Thoracic aorta (tissue), 2 donors: ENCODE measurements around the gene ATAT1. TPM values are rescaled to one million over a fixed set of nuclear protein-coding genes. Genes with fewer than 3 reads are reported as not detected.

Experiments used
- ATAC-seq: fragments of 150-250 bp; one replicate; pipeline ENCODE4 v1.8.0; 2017; ENCODE audit warnings: low read depth; ENCODE audit not compliant: insufficient number of reproducible peaks, low FRiP score
- DNase-seq: peaks from one replicate; pipeline ENCODE4 v3.0.0-alpha.2; 2020; ENCODE audit warnings: low spot score
- H3K27ac ChIP-seq, 2 donors: fragments of 200-600 bp; sonication (generic); 1 replicate in 1 of 2; 2 replicates in 1 of 2; pipeline ENCODE4 v1.5.1; 2016; ENCODE audit warnings: mild to moderate bottlenecking in 2 of 2, moderate library complexity in 2 of 2
- H3K27me3 ChIP-seq: fragments of 200-600 bp; sonication (generic); replicated peaks from 2 replicates; pipeline ENCODE4 v1.6.0; 2016; ENCODE audit warnings: mild to moderate bottlenecking; ENCODE audit not compliant: insufficient read depth
- H3K36me3 ChIP-seq: fragments of 200-600 bp; sonication (generic); one replicate; pipeline ENCODE4 v1.5.1; 2016
- H3K4me1 ChIP-seq, 2 donors: fragments of 200-600 bp; sonication (generic); 1 replicate in 1 of 2; 2 replicates in 1 of 2; pipeline versions ENCODE4 v1.5.1 to v1.6.0; 2016; ENCODE audit warnings: low read depth in 2 of 2, mild to moderate bottlenecking in 1 of 2; ENCODE audit not compliant: control insufficient read depth in 1 of 2
- H3K4me3 ChIP-seq: fragments of 200-600 bp; sonication (generic); 2 replicates; pipeline ENCODE4 v1.5.1; 2016; ENCODE audit warnings: mild to moderate bottlenecking
- H3K9me3 ChIP-seq: fragments of 200-600 bp; sonication (generic); 2 replicates; pipeline ENCODE4 v1.5.1; 2016
- total RNA-seq, 2 donors: library from RNA; depleted of rRNA; stranded (reverse); fragments of >200 nt; gene quantifications; one replicate each; pipeline versions ENCODE4 v1.1.0 to v1.2.3, GENCODE V29; 2016
- TF ChIP-seq, protein P1 (sequence below): fragments of 200-600 bp; sonication (generic); IDR thresholded peaks from one replicate; pipeline ENCODE4 v1.5.1; 2019; ENCODE audit warnings: antibody characterized with exemption

The ATAT1 gene
- total RNA-seq, 2 donors from 2014 or later = 4.1 to 12.2 TPM

DNA sequence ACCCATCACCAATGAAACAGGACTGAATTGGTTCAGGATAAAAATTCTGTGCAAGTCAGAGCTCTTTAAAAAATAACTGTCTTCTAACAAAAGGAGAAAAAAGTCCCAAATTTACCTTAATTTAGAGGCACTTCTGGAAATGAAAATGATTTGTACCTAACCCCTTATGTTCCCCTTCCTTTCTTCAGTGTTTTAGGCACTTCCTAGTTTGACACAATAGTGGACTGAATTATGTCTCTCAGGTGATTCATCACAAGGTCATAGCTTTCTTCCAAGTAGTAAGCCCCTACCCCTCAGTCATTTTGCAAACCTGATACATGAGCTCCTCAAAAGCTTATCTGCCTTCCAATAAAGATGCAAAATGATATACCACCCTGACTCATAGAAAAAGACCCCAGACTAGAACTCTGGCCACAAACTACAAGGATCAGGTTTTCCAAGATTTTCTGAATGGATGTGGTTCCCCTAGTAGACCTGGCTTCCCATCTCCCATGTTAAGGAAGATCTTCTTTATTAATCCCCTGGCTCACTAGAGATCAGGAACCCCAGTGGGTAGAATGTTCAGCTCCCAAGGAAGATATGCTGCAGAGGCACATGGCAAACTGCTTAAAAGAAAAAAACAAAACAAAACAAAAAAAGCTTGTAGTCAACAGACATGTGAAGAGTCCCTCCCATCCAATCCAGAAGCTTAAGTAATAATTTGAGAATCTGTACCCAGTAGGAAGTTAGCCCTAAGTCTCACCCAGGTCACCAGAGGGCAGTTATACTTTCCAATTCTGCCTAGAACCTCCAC, 13.2 kb upstream of the ATAT1 start:
- Histone ChIP-seq H3K4me1 (peaks cover 29 to 57% of the 10 kb centered on the region in 2 donors), H3K36me3 (peaks cover 14% of the 10 kb centered on the region), H3K4me3 (peak overlapping the region; percentile 76), H3K27me3 (no peaks in the 10 kb centered on the region), H3K27ac (peak overlapping the region; percentile 59 to 94), H3K9me3 (no peaks in the 10 kb centered on the region)
- ATAC-seq = no peak
- no peak for DNase-seq
- TF ChIP-seq, protein P1, sequence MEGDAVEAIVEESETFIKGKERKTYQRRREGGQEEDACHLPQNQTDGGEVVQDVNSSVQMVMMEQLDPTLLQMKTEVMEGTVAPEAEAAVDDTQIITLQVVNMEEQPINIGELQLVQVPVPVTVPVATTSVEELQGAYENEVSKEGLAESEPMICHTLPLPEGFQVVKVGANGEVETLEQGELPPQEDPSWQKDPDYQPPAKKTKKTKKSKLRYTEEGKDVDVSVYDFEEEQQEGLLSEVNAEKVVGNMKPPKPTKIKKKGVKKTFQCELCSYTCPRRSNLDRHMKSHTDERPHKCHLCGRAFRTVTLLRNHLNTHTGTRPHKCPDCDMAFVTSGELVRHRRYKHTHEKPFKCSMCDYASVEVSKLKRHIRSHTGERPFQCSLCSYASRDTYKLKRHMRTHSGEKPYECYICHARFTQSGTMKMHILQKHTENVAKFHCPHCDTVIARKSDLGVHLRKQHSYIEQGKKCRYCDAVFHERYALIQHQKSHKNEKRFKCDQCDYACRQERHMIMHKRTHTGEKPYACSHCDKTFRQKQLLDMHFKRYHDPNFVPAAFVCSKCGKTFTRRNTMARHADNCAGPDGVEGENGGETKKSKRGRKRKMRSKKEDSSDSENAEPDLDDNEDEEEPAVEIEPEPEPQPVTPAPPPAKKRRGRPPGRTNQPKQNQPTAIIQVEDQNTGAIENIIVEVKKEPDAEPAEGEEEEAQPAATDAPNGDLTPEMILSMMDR = no peak

DNA sequence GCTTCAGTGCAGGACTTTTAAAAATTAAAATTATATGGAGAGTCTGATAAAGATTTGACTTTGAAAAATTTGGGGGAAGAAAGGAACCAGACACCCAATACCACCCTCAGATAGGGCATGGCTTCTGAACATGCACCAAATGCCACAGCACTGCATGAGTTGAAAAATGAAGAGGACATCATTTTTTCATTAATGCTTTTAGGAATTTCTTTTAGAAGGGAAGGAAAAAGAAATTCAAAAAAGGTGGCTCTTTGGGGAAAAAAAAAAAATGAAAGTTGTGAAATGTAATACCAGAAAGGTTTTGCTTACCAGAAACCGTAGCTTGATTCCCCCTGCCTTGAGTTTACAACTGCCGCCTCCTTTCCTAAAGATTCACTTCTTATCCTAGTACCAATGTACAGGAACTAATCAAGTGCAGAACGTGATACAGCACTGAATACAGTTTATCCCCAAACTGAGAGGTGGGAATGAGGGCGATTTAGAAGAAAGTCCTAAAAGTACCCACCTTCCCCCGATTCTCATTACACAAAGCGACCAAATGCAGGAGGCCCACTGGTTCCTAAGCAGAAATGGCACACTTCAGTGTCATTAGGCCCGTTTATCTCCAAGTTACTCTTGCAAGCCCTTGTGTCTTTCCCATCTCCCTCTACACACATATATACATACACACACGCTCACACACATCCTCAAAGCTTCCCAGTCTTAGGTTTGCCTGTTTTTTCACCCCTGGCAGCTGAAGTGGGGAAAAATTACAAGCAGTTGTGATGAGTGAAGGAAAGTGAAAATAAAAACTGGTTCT, 12.4 kb upstream of the ATAT1 start:
- H3K27me3 ChIP-seq = no peaks in the 10 kb centered on the region
- no peaks in the 10 kb centered on the region for H3K9me3 ChIP-seq
- TF ChIP-seq, protein P1 = no peak
- DNase-seq = no peak
- peaks cover 6% of the 10 kb centered on the region for H3K36me3 ChIP-seq
- peak overlapping the region; percentile 76 for H3K4me3 ChIP-seq
- peak overlapping the region; percentile 59 to 94 for H3K27ac ChIP-seq
- H3K4me1 ChIP-seq = peaks cover 33 to 63% of the 10 kb centered on the region in 2 donors
- ATAC-seq = no peak

DNA sequence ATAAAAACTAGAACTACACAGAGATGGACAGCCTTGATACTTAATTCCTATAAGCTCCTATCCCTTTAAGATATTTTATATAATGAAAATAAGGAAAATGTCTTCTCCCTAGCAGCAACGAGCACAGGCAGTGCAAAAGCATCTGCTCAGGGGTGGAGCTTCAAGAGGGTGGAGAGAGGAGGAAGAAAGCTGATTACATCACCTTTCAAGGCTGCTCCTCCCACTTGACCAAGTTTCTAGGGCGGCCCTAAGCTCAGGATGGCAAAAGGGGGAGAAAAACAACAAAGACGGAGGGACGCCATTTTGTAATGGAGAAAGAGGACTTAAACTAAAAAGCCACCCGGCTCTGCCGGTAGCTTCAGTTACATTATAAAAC, 11.8 kb upstream of the ATAT1 start:
- Histone ChIP-seq H3K27me3 (no peaks in the 10 kb centered on the region), H3K4me1 (peaks cover 31 to 59% of the 10 kb centered on the region in 2 donors), H3K27ac (peak overlapping the region; percentile 91 to 94), H3K9me3 (no peaks in the 10 kb centered on the region), H3K36me3 (peaks cover 5% of the 10 kb centered on the region), H3K4me3 (peak overlapping the region; percentile 76)
- peak; percentile 79 for ATAC-seq
- peak; percentile 83 for DNase-seq
- TF ChIP-seq, protein P1 = no peak

DNA sequence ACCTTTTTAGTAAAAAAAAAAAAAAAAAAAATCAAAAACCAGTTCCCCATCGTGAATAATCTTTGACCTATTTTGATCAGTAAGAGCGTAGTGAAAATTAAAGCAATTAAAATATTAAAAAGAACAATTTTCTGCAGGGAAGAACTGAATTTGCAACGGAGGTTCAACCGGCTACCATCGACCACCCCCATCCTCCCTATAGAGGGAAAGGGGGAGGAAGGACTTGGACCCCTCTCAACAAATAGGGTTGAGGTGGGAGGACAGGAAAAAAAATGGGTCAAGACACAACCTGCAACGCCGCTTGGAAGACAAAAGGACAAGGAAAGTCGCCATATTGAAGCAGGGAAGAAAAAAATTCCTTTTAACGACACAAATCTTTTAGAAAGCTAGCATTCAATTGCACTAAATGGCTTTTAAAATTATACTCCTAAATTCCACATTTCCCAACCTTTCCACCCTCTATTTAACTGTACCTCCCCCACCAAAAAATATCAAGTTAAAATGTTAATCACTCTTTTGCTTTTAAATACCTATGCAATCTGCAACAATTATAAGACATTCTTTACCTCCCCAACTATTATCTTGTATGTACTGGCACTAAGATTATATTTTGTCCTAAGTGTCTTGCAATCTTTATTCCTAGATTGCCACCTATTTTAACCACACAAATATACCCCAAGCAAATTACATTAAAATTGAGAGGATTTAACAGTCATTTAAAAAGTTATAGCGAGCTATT, 11.3 kb upstream of the ATAT1 start:
- Histone ChIP-seq H3K9me3 (no peaks in the 10 kb centered on the region), H3K27ac (peak overlapping the region; percentile 91 to 94), H3K36me3 (peaks cover 5% of the 10 kb centered on the region), H3K27me3 (no peaks in the 10 kb centered on the region), H3K4me3 (peak overlapping the region; percentile 76), H3K4me1 (peaks cover 31 to 53% of the 10 kb centered on the region in 2 donors)
- ATAC-seq = no peak
- TF ChIP-seq, protein P1 = no peak
- DNase-seq = no peak
